GM12891 (cell line): ENCODE measurements around the gene MEGF8.

ENCODE experiments used
- DNase-seq: peaks from one replicate; pipeline ENCODE4 v3.0.0; 2011; ENCODE audit warnings: low spot score; ENCODE audit not compliant: insufficient read length
- FAIRE-seq: peaks from 2 replicates; lab custom pipeline; 2011; peaks lifted over from hg19 to GRCh38; lab: Jason Lieb, UNC
- PAX5 ChIP-seq: IDR thresholded peaks from 2 replicates; pipeline ENCODE4 v1.6.1; 2011; ENCODE audit warnings: low read length, moderate library complexity, mild to moderate bottlenecking; ENCODE audit not compliant: insufficient read depth, severe bottlenecking
- POLR2A ChIP-seq: IDR thresholded peaks from 2 replicates; pipeline ENCODE4 v1.6.1; 2011; ENCODE audit warnings: low read depth, low read length, control low read depth
- POLR2AphosphoS5 ChIP-seq: IDR thresholded peaks from 2 replicates; pipeline ENCODE4 v1.6.1; 2011; ENCODE audit warnings: low read depth, low read length, control low read depth
- POU2F2 ChIP-seq: IDR thresholded peaks from 2 replicates; pipeline ENCODE4 v1.6.1; 2011; ENCODE audit warnings: low read depth, mild to moderate bottlenecking, control low read depth, low read length, moderate library complexity
- SPI1 ChIP-seq: IDR thresholded peaks from 2 replicates; pipeline ENCODE4 v1.6.1; 2011; ENCODE audit warnings: low read depth, low read length, control low read depth
- TAF1 ChIP-seq: IDR thresholded peaks from 2 replicates; pipeline ENCODE4 v1.6.1; 2011; ENCODE audit warnings: low read depth, low read length, control low read depth

The MEGF8 gene

DNA sequence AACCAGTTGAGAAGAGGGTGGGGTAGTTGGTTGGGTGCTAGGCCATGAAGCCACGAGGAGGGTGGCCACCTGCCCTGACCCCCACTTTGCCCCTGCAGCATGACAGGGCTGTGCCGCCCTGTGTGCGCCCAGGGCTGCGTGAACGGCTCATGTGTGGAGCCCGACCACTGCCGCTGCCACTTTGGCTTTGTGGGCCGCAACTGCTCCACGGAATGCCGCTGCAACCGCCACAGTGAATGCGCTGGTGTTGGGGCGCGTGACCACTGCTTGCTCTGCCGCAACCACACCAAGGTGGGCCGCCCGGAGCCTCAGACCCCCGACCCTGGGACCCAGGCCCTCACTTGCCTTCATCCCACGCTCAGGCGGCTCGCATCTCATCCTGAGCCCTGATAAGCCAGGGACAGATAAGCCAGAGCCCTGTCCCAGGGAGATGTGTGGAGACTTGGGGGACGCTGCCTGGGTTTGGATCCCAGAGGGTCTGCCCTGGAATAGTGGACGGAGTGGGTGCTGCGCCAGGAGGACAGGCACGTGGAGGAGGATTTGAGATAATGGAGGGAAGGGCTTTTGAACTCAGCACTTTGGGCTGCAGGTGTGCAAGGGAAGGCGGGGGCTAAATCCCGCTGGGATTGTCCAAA lies 44.1 kb downstream of the MEGF8 start:
- DNase-seq: no peak
- FAIRE-seq: no peak
- TF ChIP-seq POLR2AphosphoS5: no peak
- no peak for TF ChIP-seq SPI1
- no peak for TF ChIP-seq PAX5
- TF ChIP-seq TAF1: no peak
- TF ChIP-seq POLR2A: no peak

DNA sequence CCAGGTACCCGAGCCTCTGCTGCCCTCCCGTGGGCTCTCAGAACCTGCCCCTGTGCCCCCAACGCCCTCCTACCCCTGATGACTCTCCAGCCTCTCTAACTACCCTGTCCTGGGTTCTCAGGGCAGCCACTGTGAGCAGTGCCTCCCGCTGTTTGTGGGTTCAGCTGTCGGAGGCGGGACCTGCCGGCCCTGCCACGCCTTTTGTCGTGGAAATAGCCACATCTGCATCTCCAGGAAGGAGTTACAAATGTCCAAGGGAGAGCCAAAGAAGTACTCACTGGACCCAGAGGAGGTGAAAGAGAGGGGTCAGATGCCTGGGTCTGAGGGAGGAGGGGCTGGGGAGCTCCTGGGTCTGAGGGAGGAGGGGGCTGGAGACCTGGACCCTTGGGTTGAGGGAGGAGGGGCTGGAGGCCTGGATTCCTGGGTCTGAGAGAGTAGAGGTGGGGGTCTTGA lies 44.7 kb downstream of the MEGF8 start:
- FAIRE-seq (no peak), DNase-seq (no peak)
- no peak for TF ChIP-seq POLR2AphosphoS5
- TF ChIP-seq POU2F2: no peak
- TF ChIP-seq SPI1: no peak
- no peak for TF ChIP-seq TAF1
- TF ChIP-seq PAX5: no peak
- TF ChIP-seq POLR2A: no peak

DNA sequence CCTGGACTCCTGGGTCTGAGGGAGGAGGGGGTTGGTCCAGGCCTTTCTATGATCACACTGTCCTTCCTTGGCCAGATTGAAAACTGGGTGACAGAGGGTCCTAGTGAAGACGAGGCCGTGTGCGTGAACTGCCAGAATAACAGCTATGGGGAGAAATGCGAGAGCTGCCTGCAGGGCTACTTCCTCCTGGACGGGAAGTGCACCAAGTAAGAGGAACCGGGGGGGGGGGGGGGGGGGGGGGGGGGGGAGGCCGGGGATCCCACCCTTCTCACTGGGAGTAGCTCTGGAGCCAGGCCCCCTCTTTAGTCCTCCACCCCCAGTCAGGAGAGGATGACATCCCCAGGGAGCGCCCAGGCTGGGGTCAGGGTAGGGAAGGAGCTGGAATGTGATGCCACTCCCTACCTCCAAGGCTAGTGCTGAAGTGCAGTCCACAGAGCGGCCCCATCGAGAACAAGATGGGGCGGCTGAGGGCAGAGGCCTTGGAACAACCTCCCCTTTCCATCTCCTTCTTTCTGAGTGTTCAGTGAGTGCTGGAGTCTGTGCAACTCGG lies 45.3 kb downstream of the MEGF8 start:
- FAIRE-seq: peak; percentile 58
- DNase-seq: no peak
- TF ChIP-seq POLR2A (no peak), POLR2AphosphoS5 (no peak), SPI1 (no peak), TAF1 (no peak), PAX5 (no peak), POU2F2 (no peak)

DNA sequence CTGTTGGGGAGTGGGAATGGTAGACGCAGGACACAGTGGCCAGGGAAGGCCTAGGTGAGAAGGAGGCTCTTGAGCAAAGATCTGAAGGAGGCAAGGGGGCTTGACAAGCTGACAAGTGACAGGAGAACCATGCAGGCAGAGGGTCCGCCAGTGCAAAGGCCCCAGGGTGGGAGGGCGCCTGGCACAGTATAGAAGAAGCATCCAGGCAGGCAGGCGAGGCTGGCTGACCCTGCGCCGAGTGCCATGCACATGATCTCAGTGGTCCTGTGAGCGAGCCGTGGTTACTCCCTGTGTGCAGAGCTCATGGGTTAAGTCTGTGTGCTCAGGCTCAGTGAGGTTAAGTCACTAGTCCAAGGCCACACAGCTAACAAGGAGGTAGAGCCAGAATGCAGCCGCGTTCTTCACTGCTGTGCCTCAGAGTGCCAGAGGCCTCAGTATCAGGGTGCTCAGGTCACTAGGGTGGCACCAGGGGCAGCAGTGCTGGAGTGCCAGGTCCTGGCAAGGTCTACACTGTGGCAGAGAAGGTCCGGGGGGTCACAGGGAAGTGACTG lies 49.5 kb downstream of the MEGF8 start:
- FAIRE-seq (no peak), DNase-seq (no peak)
- TF ChIP-seq PAX5 (no peak), SPI1 (no peak), POLR2A (no peak), POLR2AphosphoS5 (no peak)

DNA sequence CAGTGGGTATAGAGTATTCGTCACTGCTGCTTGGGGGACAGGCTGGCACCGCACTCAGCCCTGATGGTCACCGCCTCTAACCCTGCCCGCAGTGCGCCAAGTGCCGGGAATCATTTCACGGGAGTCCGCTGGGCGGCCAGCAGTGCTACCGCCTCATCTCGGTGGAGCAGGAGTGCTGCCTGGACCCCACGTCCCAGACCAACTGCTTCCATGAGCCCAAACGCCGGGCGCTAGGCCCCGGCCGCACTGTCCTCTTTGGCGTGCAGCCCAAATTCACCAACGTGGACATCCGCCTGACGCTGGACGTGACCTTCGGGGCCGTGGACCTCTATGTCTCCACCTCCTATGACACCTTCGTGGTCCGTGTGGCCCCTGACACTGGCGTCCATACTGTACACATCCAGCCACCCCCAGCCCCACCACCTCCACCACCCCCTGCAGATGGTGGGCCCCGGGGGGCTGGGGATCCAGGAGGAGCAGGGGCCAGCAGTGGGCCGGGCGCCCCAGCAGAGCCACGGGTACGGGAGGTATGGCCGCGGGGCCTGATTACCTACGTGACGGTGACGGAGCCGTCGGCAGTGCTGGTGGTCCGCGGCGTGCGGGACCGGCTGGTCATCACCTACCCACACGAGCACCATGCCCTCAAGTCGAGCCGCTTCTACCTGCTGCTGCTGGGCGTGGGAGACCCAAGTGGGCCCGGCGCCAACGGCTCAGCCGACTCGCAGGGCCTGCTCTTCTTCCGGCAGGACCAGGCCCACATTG lies 50.2 kb downstream of the MEGF8 start:
- DNase-seq (no peak), FAIRE-seq (no peak)
- TF ChIP-seq SPI1 (no peak), POLR2AphosphoS5 (no peak), POLR2A (no peak), PAX5 (no peak), POU2F2 (no peak), TAF1 (no peak)

DNA sequence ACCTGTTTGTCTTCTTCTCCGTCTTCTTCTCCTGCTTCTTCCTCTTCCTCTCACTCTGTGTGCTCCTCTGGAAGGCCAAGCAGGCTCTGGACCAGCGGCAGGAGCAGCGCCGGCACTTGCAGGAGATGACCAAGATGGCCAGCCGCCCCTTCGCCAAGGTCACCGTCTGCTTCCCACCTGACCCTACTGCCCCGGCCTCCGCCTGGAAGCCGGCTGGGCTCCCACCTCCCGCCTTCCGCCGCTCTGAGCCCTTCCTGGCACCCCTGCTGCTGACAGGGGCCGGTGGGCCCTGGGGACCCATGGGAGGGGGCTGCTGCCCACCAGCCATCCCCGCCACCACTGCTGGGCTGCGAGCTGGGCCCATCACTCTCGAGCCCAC lies 50.7 kb downstream of the MEGF8 start:
- DNase-seq: no peak
- no peak for TF ChIP-seq TAF1
- no peak for TF ChIP-seq POU2F2
- TF ChIP-seq PAX5: no peak
- no peak for TF ChIP-seq SPI1
- FAIRE-seq: no peak

DNA sequence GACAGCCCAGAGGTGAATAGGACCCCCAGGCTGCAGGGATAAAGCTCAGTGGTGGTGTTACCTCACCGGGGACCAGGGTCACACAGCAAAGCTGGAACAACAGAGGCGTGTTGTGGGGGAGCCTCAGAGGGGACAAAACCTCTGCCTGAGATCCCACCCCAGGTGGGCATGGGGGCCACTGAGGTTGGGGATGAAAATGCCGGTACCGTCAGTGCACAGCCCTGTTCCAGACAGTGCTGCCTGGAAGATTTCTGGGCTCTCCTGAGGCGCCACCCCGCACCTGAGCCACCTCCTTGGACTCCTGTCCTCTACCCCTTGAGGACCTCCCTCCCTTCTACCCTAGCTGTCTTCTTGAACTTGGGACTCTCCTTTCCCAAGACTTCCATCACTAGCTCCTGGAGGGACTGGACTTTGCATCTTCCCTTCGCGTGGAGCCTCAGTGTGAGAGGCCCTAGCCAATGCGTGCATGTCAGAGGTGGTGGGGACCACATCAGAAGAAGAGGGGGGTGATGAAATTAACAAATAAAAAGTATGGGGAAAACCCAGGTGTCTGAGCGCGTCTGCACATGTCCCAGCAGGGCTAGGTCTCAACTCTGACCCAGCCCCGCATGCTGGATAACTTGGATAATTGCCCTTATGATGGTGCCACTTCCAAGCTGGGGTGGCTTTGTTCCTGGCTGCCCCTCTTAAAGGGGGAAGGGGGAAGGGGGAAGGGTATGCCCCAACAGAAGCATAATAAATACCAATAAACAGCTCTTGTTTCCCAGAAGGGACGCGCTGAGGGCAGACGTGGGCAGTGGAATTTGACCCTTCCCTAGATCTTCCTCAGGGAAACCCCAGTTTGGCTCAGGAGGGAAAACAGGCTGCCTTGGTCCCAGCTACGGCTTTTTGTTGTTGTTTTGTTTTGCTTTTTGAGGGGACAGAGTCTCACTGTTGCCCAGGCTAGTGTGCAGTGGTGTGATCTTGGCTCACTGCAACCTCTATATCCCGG lies 53.1 kb downstream of the MEGF8 start:
- TF ChIP-seq PAX5: no peak
- no peak for TF ChIP-seq POLR2AphosphoS5
- TF ChIP-seq TAF1: no peak
- no peak for TF ChIP-seq SPI1
- no peak for TF ChIP-seq POLR2A
- TF ChIP-seq POU2F2: no peak
- FAIRE-seq: no peak
- no peak for DNase-seq

DNA sequence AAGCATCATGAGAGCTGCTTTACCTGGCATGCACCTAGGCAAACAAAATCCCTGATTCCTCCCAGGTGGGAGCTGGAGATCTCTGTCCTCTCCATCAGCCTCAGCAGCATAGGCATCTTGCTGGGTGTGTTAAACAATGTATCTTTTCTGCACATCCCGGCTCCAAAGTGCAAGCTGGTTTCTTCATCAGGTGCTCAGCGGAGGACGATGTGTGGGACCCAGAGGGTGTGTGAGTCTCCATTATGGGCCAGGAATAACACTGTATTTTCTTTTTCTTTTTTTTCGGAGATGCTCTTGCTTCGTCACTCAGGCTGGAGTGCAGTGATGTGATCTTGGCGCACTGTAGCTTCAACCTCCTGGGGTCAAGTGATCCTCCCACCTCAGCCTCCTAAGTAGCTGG lies 54.7 kb downstream of the MEGF8 start:
- FAIRE-seq: no peak
- TF ChIP-seq SPI1: no peak
- TF ChIP-seq POLR2A: no peak

DNA sequence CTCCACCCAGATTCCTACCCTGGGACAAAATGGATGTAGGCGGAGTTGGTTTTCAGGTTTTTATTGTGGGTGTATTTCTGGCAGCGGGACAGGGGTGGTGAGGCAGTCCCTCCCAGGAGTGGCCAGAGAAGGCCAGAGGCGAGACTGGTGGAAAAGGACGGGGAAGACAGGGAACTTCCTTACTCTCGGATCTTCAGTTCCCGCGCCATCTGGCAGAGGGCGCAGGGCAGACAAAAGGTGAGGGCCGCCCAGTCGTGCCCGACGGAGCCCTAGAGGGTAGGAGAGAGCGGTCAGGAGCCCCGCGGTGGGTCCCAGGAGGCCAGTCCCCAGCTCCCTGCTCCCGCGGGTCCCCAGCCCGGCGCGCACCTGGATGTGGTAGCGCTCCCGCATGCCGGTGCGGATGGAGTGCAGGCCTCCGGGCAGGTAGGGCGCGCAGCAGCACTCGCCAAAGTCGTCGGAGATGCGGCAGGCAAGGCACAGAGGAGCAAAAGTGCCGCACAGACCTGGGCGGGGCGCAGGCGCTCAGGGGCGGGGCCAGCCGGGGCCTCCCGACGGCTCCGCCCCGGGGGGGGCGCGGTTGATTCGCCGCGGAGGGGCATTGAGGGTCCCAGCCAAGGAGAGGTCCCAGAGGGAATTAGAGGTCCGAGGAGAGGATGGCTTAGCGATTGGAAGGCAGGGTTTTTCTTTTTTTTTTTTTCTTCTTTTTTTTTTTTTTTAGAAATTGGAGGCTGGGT lies 61.7 kb downstream of the MEGF8 start:
- TF ChIP-seq POLR2AphosphoS5 (no peak), PAX5 (no peak), POLR2A (no peak), TAF1 (no peak), POU2F2 (no peak), SPI1 (no peak)
- peak; percentile 59 for FAIRE-seq
- peak; percentile 80 for DNase-seq

More for the DNA sequence above, 54.7 kb downstream of the MEGF8 start:
- DNase-seq: no peak
